ENCODE measurements around the gene HEYL.
A peak's percentile ranks its signal among the peaks of the same experiment; 100 is the strongest.

The HEYL gene

GRCh38 chr1:39668894-39669293 is 29.5 kb upstream of the HEYL start:
- no peak overlapping the region for H2BK12ac ChIP-seq (ENCODE audit: low read length)
- H4K8ac ChIP-seq (ENCODE audit: low read depth, low read length), result no peak overlapping the region
- H3K18ac ChIP-seq (ENCODE audit: low read length), result no peak overlapping the region
- H4K91ac ChIP-seq (ENCODE audit: low read depth, low read length), result no peak overlapping the region
- no peak overlapping the region for H3K4ac ChIP-seq (ENCODE audit: low read depth, low read length)
- no peaks in the 10 kb centered on the region for H3K36me3 ChIP-seq (ENCODE audit: control insufficient read depth in 1 of 2, insufficient read depth in 2 of 2, low read length in 2 of 2)
- no peak overlapping the region for H3K4me2 ChIP-seq (ENCODE audit: low read length)
- no peaks in the 10 kb centered on the region for H3K79me2 ChIP-seq (ENCODE audit: control insufficient read depth, insufficient read depth, low read length, poor library complexity)
- H4K12ac ChIP-seq (ENCODE audit: low read depth, low read length), result no peak overlapping the region
- H3K79me1 ChIP-seq (ENCODE audit: low read length), result no peaks in the 10 kb centered on the region
- no peak for DNase-seq
- H3K27me3 ChIP-seq (ENCODE audit: insufficient read depth, low read length), result peaks cover 40% of the 10 kb centered on the region
- no peak overlapping the region for H3K4me3 ChIP-seq (ENCODE audit: low read depth, low read length)
- H3K9me3 ChIP-seq (ENCODE audit: insufficient read depth, low read depth, low read length), result peaks cover 6% of the 10 kb centered on the region
- H2BK120ac ChIP-seq (ENCODE audit: insufficient read depth, low read length, poor library complexity), result no peak overlapping the region
- no peak overlapping the region for H2BK5ac ChIP-seq (ENCODE audit: low read depth, low read length, poor library complexity)
- H3K23ac ChIP-seq (ENCODE audit: low read length), result no peak overlapping the region
- H3K27ac ChIP-seq (ENCODE audit: low read depth, low read length), result no peak overlapping the region
- H2AFZ ChIP-seq (ENCODE audit: insufficient read depth, low read length, poor library complexity), result no peak overlapping the region
- no peak overlapping the region for H3K9ac ChIP-seq (ENCODE audit: low read length)
- no peak overlapping the region for H2AK5ac ChIP-seq (ENCODE audit: low read length)
- H3K14ac ChIP-seq (ENCODE audit: low read length), result no peak overlapping the region
- H3K4me1 ChIP-seq (ENCODE audit: control insufficient read depth in 1 of 2, insufficient read depth in 2 of 2, low read length in 2 of 2), result peaks cover 0 to 4% of the 10 kb centered on the region in 2 experiments
- no CpG with 5 or more reads among the region's 3 CpGs for WGBS (ENCODE audit: extremely low coverage, insufficient coverage, insufficient read length)

DNA sequence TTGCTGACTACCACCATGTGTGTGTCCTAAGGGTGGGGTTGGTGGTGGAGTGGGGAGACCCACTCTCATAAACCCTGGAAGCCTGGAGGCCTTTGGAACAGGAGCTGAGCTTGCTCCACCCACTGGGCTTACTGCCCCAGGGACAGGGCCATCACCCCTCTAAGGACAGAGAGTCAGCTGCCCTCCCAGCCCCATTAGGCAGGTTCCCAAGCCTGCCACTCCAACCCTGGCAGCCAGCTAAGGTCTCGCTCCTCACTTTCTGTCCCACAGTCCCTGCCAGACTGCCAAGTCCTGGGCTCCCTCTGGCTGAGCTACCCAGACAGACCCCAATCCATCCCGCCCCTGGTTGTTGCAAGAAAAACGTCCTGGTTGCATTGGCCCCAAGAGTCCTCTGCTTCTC is 28.7 kb upstream of the HEYL start:
- H3K27ac ChIP-seq (ENCODE audit: low read depth, low read length), result no peak overlapping the region
- H3K14ac ChIP-seq (ENCODE audit: low read length), result no peak overlapping the region
- H4K12ac ChIP-seq (ENCODE audit: low read depth, low read length), result no peak overlapping the region
- H3K79me1 ChIP-seq (ENCODE audit: low read length), result no peaks in the 10 kb centered on the region
- no peak overlapping the region for H2BK12ac ChIP-seq (ENCODE audit: low read length)
- H3K27me3 ChIP-seq (ENCODE audit: insufficient read depth, low read length), result peaks cover 35% of the 10 kb centered on the region
- H2AFZ ChIP-seq (ENCODE audit: insufficient read depth, low read length, poor library complexity), result no peak overlapping the region
- no CpG with 5 or more reads among the region's 3 CpGs for WGBS (ENCODE audit: extremely low coverage, insufficient coverage, insufficient read length)
- no peaks in the 10 kb centered on the region for H3K79me2 ChIP-seq (ENCODE audit: control insufficient read depth, insufficient read depth, low read length, poor library complexity)
- H3K36me3 ChIP-seq (ENCODE audit: control insufficient read depth in 1 of 2, insufficient read depth in 2 of 2, low read length in 2 of 2), result no peaks in the 10 kb centered on the region
- peaks cover 6% of the 10 kb centered on the region for H3K9me3 ChIP-seq (ENCODE audit: insufficient read depth, low read depth, low read length)
- DNase-seq, result no peak
- H2BK120ac ChIP-seq (ENCODE audit: insufficient read depth, low read length, poor library complexity), result no peak overlapping the region
- H3K23ac ChIP-seq (ENCODE audit: low read length), result no peak overlapping the region
- no peak overlapping the region for H2AK5ac ChIP-seq (ENCODE audit: low read length)
- H3K18ac ChIP-seq (ENCODE audit: low read length), result no peak overlapping the region
- H3K4me1 ChIP-seq (ENCODE audit: control insufficient read depth in 1 of 2, insufficient read depth in 2 of 2, low read length in 2 of 2), result peaks cover 0 to 4% of the 10 kb centered on the region in 2 experiments
- H4K91ac ChIP-seq (ENCODE audit: low read depth, low read length), result no peak overlapping the region
- H3K4me3 ChIP-seq (ENCODE audit: low read depth, low read length), result peak overlapping the region; percentile 15
- no peak overlapping the region for H3K4ac ChIP-seq (ENCODE audit: low read depth, low read length)
- no peak overlapping the region for H2BK5ac ChIP-seq (ENCODE audit: low read depth, low read length, poor library complexity)
- no peak overlapping the region for H3K4me2 ChIP-seq (ENCODE audit: low read length)
- no peak overlapping the region for H4K8ac ChIP-seq (ENCODE audit: low read depth, low read length)
- H3K9ac ChIP-seq (ENCODE audit: low read length), result no peak overlapping the region

- no peaks in the 10 kb centered on the region for H3K79me1 ChIP-seq (ENCODE audit: low read length)
- H3K4me3 ChIP-seq (ENCODE audit: low read depth, low read length), result no peak overlapping the region
- no peaks in the 10 kb centered on the region for H3K79me2 ChIP-seq (ENCODE audit: control insufficient read depth, insufficient read depth, low read length, poor library complexity)
- H3K4me2 ChIP-seq (ENCODE audit: low read length), result no peak overlapping the region
- H3K4ac ChIP-seq (ENCODE audit: low read depth, low read length), result no peak overlapping the region
- no peak overlapping the region for H2AFZ ChIP-seq (ENCODE audit: insufficient read depth, low read length, poor library complexity)
- no peaks in the 10 kb centered on the region for H3K4me1 ChIP-seq (ENCODE audit: control insufficient read depth in 1 of 2, insufficient read depth in 2 of 2, low read length in 2 of 2)
- H3K27ac ChIP-seq (ENCODE audit: low read depth, low read length), result no peak overlapping the region
- H3K36me3 ChIP-seq (ENCODE audit: control insufficient read depth in 1 of 2, insufficient read depth in 2 of 2, low read length in 2 of 2), result no peaks in the 10 kb centered on the region
- DNase-seq, result no peak
- H3K27me3 ChIP-seq (ENCODE audit: insufficient read depth, low read length), result peaks cover 26% of the 10 kb centered on the region
- no peak overlapping the region for H3K14ac ChIP-seq (ENCODE audit: low read length)
- H4K91ac ChIP-seq (ENCODE audit: low read depth, low read length), result no peak overlapping the region
- no CpG with 5 or more reads among the region's 3 CpGs for WGBS (ENCODE audit: extremely low coverage, insufficient coverage, insufficient read length)
- H3K9ac ChIP-seq (ENCODE audit: low read length), result no peak overlapping the region
- peaks cover 6% of the 10 kb centered on the region for H3K9me3 ChIP-seq (ENCODE audit: insufficient read depth, low read depth, low read length)
- no peak overlapping the region for H2BK120ac ChIP-seq (ENCODE audit: insufficient read depth, low read length, poor library complexity)
- H2AK5ac ChIP-seq (ENCODE audit: low read length), result no peak overlapping the region
- no peak overlapping the region for H4K12ac ChIP-seq (ENCODE audit: low read depth, low read length)
- H3K18ac ChIP-seq (ENCODE audit: low read length), result no peak overlapping the region
- no peak overlapping the region for H2BK12ac ChIP-seq (ENCODE audit: low read length)
- H3K23ac ChIP-seq (ENCODE audit: low read length), result no peak overlapping the region
- H2BK5ac ChIP-seq (ENCODE audit: low read depth, low read length, poor library complexity), result no peak overlapping the region
- H4K8ac ChIP-seq (ENCODE audit: low read depth, low read length), result no peak overlapping the region
Measured at GRCh38 chr1:39666772-39667171, 27.3 kb upstream of the HEYL start.

- Histone ChIP-seq H3K79me2 (ENCODE audit: control insufficient read depth, insufficient read depth, low read length, poor library complexity) (no peaks in the 10 kb centered on the region), H2AK5ac (ENCODE audit: low read length) (no peak overlapping the region), H3K79me1 (ENCODE audit: low read length) (no peaks in the 10 kb centered on the region), H2AFZ (ENCODE audit: insufficient read depth, low read length, poor library complexity) (no peak overlapping the region), H3K9ac (ENCODE audit: low read length) (no peak overlapping the region), H3K14ac (ENCODE audit: low read length) (no peak overlapping the region), H3K27ac (ENCODE audit: low read depth, low read length) (no peak overlapping the region), H2BK5ac (ENCODE audit: low read depth, low read length, poor library complexity) (no peak overlapping the region), H2BK120ac (ENCODE audit: insufficient read depth, low read length, poor library complexity) (no peak overlapping the region), H3K4me1 (ENCODE audit: control insufficient read depth in 1 of 2, insufficient read depth in 2 of 2, low read length in 2 of 2) (no peaks in the 10 kb centered on the region), H2BK12ac (ENCODE audit: low read length) (no peak overlapping the region), H4K12ac (ENCODE audit: low read depth, low read length) (no peak overlapping the region), H4K8ac (ENCODE audit: low read depth, low read length) (no peak overlapping the region), H3K18ac (ENCODE audit: low read length) (no peak overlapping the region), H3K4me3 (ENCODE audit: low read depth, low read length) (no peak overlapping the region), H3K36me3 (ENCODE audit: control insufficient read depth in 1 of 2, insufficient read depth in 2 of 2, low read length in 2 of 2) (no peaks in the 10 kb centered on the region), H3K23ac (ENCODE audit: low read length) (no peak overlapping the region), H3K4me2 (ENCODE audit: low read length) (no peak overlapping the region), H3K27me3 (ENCODE audit: insufficient read depth, low read length) (peaks cover 10% of the 10 kb centered on the region), H4K91ac (ENCODE audit: low read depth, low read length) (no peak overlapping the region), H3K4ac (ENCODE audit: low read depth, low read length) (no peak overlapping the region), H3K9me3 (ENCODE audit: insufficient read depth, low read depth, low read length) (peaks cover 6% of the 10 kb centered on the region)
- WGBS (ENCODE audit: extremely low coverage, insufficient coverage, insufficient read length), result no CpG with 5 or more reads among the region's 8 CpGs
- DNase-seq, result no peak
Measured at GRCh38 chr1:39663559-39663958, 24.1 kb upstream of the HEYL start.

Data from trophoblast cell (in vitro differentiated cells and primary cell).